HepG2 (cell line): ENCODE data around the gene NELFCD. TPM values are rescaled to one million over a fixed set of nuclear protein-coding genes. Genes with fewer than 3 reads are reported as not detected.

Source experiments
- ATAC-seq: fragments of 200-7000 bp; cut with Tn5 transposase; 3 replicates; pipeline ENCODE4 v1.9.1; 2020; ENCODE audit warnings: mild to moderate bottlenecking, moderate library complexity
- BruUV-seq: library from RNA; stranded (reverse); fragments of 400-500 nt; replicated peaks from 2 replicates; lab custom pipeline; 2021; lab: Mats Ljungman, UMichigan
- CTCF ChIA-PET: fragments of 300-600 bp; formaldehyde crosslinking; extraction: SDS; loops from one replicate; lab custom pipeline; 2021; ENCODE audit warnings: low total read pairs, inconsistent platforms, low intra/inter-chr PET ratio; lab: Yijun Ruan, JAX
- POLR2A ChIA-PET: fragments of 350-600 bp; sonication (Branson Sonifier 250); formaldehyde crosslinking; loops from one replicate; lab custom pipeline; 2020; ENCODE audit warnings: antibody characterized with exemption, inconsistent platforms; lab: Yijun Ruan, JAX
- DNase-seq: peaks from one replicate; pipeline ENCODE4 v3.0.0-alpha.2; 2015; ENCODE audit warnings: low spot score
- FAIRE-seq: peaks from 3 replicates; lab custom pipeline; 2011; peaks lifted over from hg19 to GRCh38; lab: Jason Lieb, UNC
- H2AFZ ChIP-seq: one replicate; pipeline ENCODE4 v1.6.1; 2011; ENCODE audit warnings: low read length, inconsistent platforms
- H3K27ac ChIP-seq: fragments of 300-600 bp; 3 replicates; pipeline ENCODE4 v1.8.0; 2011; ENCODE audit warnings: mixed run types, mild to moderate bottlenecking, mixed read lengths, low read length, inconsistent platforms; ENCODE audit not compliant: insufficient read depth; ENCODE audit errors: extremely low read length
- H3K27me3 ChIP-seq, 2 experiments: fragments of 200-600 bp in 1 of 2; 2 replicates in 1 of 2; 3 replicates in 1 of 2; pipeline versions ENCODE4 v1.6.0 to v1.8.0; 2011; ENCODE audit warnings: low read length in 2 of 2, mild to moderate bottlenecking in 2 of 2, moderate library complexity in 2 of 2, inconsistent platforms in 1 of 2; ENCODE audit not compliant: insufficient read depth in 2 of 2, control insufficient read depth in 1 of 2
- H3K36me3 ChIP-seq, 2 experiments: fragments of 200-600 bp in 1 of 2; replicated peaks in 1 of 2; 2 replicates in 1 of 2; 3 replicates in 1 of 2; pipeline versions ENCODE4 v1.5.1 to v1.8.0; 2011; ENCODE audit warnings: low read length in 2 of 2, inconsistent platforms in 1 of 2; ENCODE audit not compliant: insufficient read depth in 2 of 2, control insufficient read depth in 1 of 2
- H3K4me1 ChIP-seq: 2 replicates; pipeline ENCODE4 v1.5.1; 2012; ENCODE audit warnings: low read length, inconsistent platforms; ENCODE audit not compliant: insufficient read depth
- H3K4me2 ChIP-seq: 2 replicates; pipeline ENCODE4 v1.6.0; 2011; ENCODE audit warnings: low read depth, low read length, inconsistent platforms
- H3K4me3 ChIP-seq, 3 experiments: fragments of 200-600 bp in 1 of 3; sonication (generic), shearing (Covaris generic) in 1 of 3; replicated peaks in 1 of 3; 2 replicates each; pipeline ENCODE4 v1.5.1; 2011 to 2016; ENCODE audit warnings: low read length in 3 of 3, inconsistent platforms in 2 of 3, low read depth in 2 of 3, mild to moderate bottlenecking in 2 of 3, control low read depth in 1 of 3, mixed read lengths in 1 of 3; ENCODE audit not compliant: insufficient read depth in 1 of 3
- H3K79me2 ChIP-seq: one replicate; pipeline ENCODE4 v1.6.1; 2011; ENCODE audit warnings: low read length, inconsistent platforms; ENCODE audit not compliant: insufficient read depth
- H3K9ac ChIP-seq: 2 replicates; pipeline ENCODE4 v1.6.0; 2011; ENCODE audit warnings: mild to moderate bottlenecking, low read depth, low read length, inconsistent platforms; ENCODE audit not compliant: insufficient read depth
- H3K9me3 ChIP-seq: 2 replicates; pipeline ENCODE4 v1.5.1; 2012; ENCODE audit warnings: mild to moderate bottlenecking, low read length
- H4K20me1 ChIP-seq: 2 replicates; pipeline ENCODE4 v1.6.0; 2011; ENCODE audit warnings: inconsistent platforms, mild to moderate bottlenecking, low read length, moderate library complexity; ENCODE audit not compliant: insufficient read depth
- BCL6 ChIP-seq: IDR thresholded peaks from 2 replicates; pipeline ENCODE4 v1.6.1; 2016; ENCODE audit warnings: missing genetic modification reagents, missing compliant biosample characterization
- CCDC6 ChIP-seq: sonication (generic); formaldehyde crosslinking; IDR thresholded peaks from 2 replicates; pipeline ENCODE4 v1.8.1; 2022; ENCODE audit warnings: mild to moderate bottlenecking, missing genetic modification reagents, moderate library complexity
- FOXA3 ChIP-seq: IDR thresholded peaks from 2 replicates; pipeline ENCODE4 v1.6.1; 2016; ENCODE audit warnings: missing genetic modification reagents, missing compliant biosample characterization
- GZF1 ChIP-seq: sonication (generic); formaldehyde crosslinking; IDR thresholded peaks from 2 replicates; pipeline ENCODE4 v1.5.1; 2020; ENCODE audit warnings: mild to moderate bottlenecking, missing genetic modification reagents
- MLLT10 ChIP-seq: sonication (generic); formaldehyde crosslinking; IDR thresholded peaks from 2 replicates; pipeline ENCODE4 v1.4.0; 2020; ENCODE audit warnings: missing genetic modification reagents
- PAWR ChIP-seq: sonication (generic); formaldehyde crosslinking; IDR thresholded peaks from 2 replicates; pipeline ENCODE4 v1.4.0; 2020; ENCODE audit warnings: missing genetic modification reagents, mild to moderate bottlenecking, borderline replicate concordance
- SALL1 ChIP-seq: sonication (generic); formaldehyde crosslinking; IDR thresholded peaks from 2 replicates; pipeline ENCODE4 v1.8.0; 2022; ENCODE audit warnings: mild to moderate bottlenecking, missing genetic modification reagents
- ZFP82 ChIP-seq: sonication (generic); formaldehyde crosslinking; IDR thresholded peaks from 2 replicates; pipeline ENCODE4 v1.5.1; 2020; ENCODE audit warnings: mild to moderate bottlenecking, missing genetic modification reagents, borderline replicate concordance
- ZNF788 ChIP-seq: sonication (generic); formaldehyde crosslinking; IDR thresholded peaks from 2 replicates; pipeline ENCODE4 v1.5.0; 2020; ENCODE audit warnings: mild to moderate bottlenecking, missing genetic modification reagents, borderline replicate concordance
- WGBS: methylation state at CpG from one replicate; pipeline ENCODE4 v1.1.6; 2017; ENCODE audit warnings: low lambda C conversion rate; 5-methylcytosine and 5-hydroxymethylcytosine counted together
- in situ Hi-C: cut with HindIII; loops from 2 replicates; pipeline ENCODE4 v1.10.0; 2017; ENCODE audit warnings: low pct_unique_long_range_greater_than_20kb; ENCODE audit not compliant: extremely low pct_ligation_motif_present
- intact Hi-C: fragments of 100-400 bp; cut with micrococcal nuclease; formaldehyde crosslinking; loops from one replicate; pipeline ENCODE4 v1.10.0; 2022; ENCODE audit not compliant: unreplicated experiment
- polyA plus RNA-seq, 8 experiments: library from polyadenylated mRNA; depleted of rRNA in 3 of 8; stranded (reverse) in 7 of 8; unstranded in 1 of 8; fragments of >200 nt; fragmentation: Illumina TruSeq in 4 of 8; extraction: Trizol in 4 of 8; gene quantifications; 2 replicates each; pipeline versions ENCODE4 v1.2.1 to v1.2.3, GENCODE V29; 2011 to 2016; ENCODE audit warnings: low read depth in 4 of 8, missing spikeins in 1 of 8, mixed read lengths in 1 of 8; ENCODE audit not compliant: insufficient read depth in 1 of 8
- total RNA-seq, 5 experiments: library from RNA; depleted of rRNA; stranded (reverse); fragments of >200 nt; fragmentation: Illumina TruSeq; extraction: Trizol; gene quantifications; 2 replicates each; pipeline ENCODE4 v1.2.3, GENCODE V29; 2016; ENCODE audit warnings: low read depth in 1 of 5
- TF ChIP-seq, protein P1 (sequence below): sonication (generic); formaldehyde crosslinking; IDR thresholded peaks from 2 replicates; pipeline ENCODE4 v1.5.0; 2020; ENCODE audit warnings: mild to moderate bottlenecking, missing genetic modification reagents
- TF ChIP-seq, protein P2 (sequence below): sonication (generic); formaldehyde crosslinking; IDR thresholded peaks from 2 replicates; pipeline ENCODE4 v1.4.0; 2020; ENCODE audit warnings: missing genetic modification reagents
- TF ChIP-seq, protein P3 (sequence below): sonication (generic); formaldehyde crosslinking; IDR thresholded peaks from 2 replicates; pipeline ENCODE4 v1.5.0; 2020; ENCODE audit warnings: missing genetic modification reagents

The NELFCD gene
- total and polyA plus RNA-seq, 2 of the 13 experiments (the other 11 are each of a cell fraction or from before 2014, with no cell fraction given), result 159 to 203 TPM

DNA sequence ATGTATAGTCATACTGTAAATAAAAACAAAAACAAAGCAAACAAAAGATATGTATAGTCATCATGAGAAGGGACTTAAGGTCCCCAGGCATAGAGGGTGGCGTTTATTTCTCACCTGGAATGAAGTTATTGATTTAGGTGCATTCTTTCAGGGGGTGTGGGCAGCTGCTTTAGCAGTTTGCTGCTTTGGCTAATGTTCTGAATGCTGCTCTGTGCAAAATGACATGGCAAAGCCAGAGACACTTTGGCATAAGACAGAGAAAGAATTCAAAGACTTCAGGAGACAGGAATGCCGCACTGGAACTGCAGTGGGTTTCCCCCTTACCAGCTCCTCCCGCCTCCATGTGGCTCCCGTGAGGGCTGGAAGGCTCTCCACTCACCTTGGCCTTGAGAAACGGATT lies 36.4 kb upstream of the NELFCD start (continued):
- TF ChIP-seq, protein P1, sequence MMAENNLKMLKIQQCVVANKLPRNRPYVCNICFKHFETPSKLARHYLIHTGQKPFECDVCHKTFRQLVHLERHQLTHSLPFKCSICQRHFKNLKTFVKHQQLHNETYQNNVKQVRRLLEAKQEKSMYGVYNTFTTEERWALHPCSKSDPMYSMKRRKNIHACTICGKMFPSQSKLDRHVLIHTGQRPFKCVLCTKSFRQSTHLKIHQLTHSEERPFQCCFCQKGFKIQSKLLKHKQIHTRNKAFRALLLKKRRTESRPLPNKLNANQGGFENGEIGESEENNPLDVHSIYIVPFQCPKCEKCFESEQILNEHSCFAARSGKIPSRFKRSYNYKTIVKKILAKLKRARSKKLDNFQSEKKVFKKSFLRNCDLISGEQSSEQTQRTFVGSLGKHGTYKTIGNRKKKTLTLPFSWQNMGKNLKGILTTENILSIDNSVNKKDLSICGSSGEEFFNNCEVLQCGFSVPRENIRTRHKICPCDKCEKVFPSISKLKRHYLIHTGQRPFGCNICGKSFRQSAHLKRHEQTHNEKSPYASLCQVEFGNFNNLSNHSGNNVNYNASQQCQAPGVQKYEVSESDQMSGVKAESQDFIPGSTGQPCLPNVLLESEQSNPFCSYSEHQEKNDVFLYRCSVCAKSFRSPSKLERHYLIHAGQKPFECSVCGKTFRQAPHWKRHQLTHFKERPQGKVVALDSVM (CRISPR knock-in tag), result no peak
- TF ChIP-seq CCDC6 (no peak), GZF1 (no peak), PAWR (no peak)
- TF ChIP-seq, protein P2, sequence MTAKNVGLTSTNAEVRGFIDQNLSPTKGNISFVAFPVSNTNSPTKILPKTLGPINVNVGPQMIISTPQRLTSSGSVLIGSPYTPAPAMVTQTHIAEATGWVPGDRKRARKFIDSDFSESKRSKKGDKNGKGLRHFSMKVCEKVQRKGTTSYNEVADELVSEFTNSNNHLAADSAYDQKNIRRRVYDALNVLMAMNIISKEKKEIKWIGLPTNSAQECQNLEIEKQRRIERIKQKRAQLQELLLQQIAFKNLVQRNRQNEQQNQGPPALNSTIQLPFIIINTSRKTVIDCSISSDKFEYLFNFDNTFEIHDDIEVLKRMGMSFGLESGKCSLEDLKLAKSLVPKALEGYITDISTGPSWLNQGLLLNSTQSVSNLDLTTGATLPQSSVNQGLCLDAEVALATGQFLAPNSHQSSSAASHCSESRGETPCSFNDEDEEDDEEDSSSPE (CRISPR knock-in tag), result no peak
- TF ChIP-seq, all 625 proteins: peak for 0

DNA sequence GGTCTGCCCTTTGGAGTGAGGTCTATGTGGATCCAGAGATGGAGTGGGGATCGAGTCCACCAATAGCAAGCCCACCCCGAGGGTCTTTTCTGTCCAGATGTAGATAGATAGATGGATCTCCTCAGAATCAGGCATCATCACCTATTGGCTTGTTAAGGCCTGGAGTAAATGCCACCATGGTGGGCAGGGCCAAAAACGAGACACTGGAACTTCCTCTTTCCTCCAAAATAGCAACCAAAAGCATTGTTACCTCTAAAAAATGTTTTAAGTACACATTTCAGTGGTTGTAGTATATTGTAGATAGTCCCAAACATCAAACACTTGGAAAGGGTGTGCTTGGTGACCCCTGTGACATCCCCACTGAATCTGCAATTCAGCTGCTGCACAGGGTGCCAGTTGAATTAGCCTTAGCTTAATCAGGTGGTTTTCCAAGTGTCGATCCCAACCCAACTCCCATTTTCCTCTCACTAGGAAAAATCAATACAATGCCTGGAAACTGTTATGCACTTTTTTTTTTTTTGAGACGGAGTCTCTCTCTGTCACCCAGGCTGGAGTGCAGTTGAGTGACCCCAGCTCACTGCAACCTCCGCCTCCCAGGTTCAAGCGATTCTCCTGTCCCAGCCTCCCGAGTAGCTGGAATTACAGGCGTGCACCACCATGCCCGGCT lies 35.0 kb upstream of the NELFCD start:
- WGBS, result 29% methylated on average over 10 of the region's 10 CpGs
- no peak for DNase-seq
- no peak for FAIRE-seq
- no peak overlapping the region for H3K4me2 ChIP-seq
- ChIA-PET CTCF (interaction anchor here (0.6 kb wide), 1 partner anchor 23 kb away, joined by 4 read pairs; no protein-coding TSS in a partner anchor), POLR2A (no interaction called here)
- H4K20me1 ChIP-seq, result no peaks in the 10 kb centered on the region
- no peaks in the 10 kb centered on the region for H3K4me1 ChIP-seq
- no peak overlapping the region for H3K4me3 ChIP-seq
- no peak for TF ChIP-seq ZFP82 (CRISPR knock-in tag)
- TF ChIP-seq SALL1, result no peak
- no peak for TF ChIP-seq FOXA3 (CRISPR knock-in tag)
- no peak for TF ChIP-seq ZNF788 (CRISPR knock-in tag)
- no peak for TF ChIP-seq MLLT10
- TF ChIP-seq, protein P3, sequence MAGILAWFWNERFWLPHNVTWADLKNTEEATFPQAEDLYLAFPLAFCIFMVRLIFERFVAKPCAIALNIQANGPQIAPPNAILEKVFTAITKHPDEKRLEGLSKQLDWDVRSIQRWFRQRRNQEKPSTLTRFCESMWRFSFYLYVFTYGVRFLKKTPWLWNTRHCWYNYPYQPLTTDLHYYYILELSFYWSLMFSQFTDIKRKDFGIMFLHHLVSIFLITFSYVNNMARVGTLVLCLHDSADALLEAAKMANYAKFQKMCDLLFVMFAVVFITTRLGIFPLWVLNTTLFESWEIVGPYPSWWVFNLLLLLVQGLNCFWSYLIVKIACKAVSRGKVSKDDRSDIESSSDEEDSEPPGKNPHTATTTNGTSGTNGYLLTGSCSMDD (CRISPR knock-in tag), result no peak
- peak; percentile 97 for TF ChIP-seq BCL6 (CRISPR knock-in tag)
- no peaks in the 10 kb centered on the region for H3K36me3 ChIP-seq
- BruUV-seq, result no TSS peak
- H3K79me2 ChIP-seq, result no peaks in the 10 kb centered on the region
- in situ Hi-C loops (no loop called here), intact Hi-C loops (no loop called here)
- peaks cover 0 to 39% of the 10 kb centered on the region in 2 experiments; a peak in 4 of 5 replicates for H3K27me3 ChIP-seq
- H2AFZ ChIP-seq, result no peak overlapping the region
- ATAC-seq, result no peak
- no peak overlapping the region for H3K27ac ChIP-seq
- H3K9me3 ChIP-seq, result no peaks in the 10 kb centered on the region
- no peak overlapping the region for H3K9ac ChIP-seq
